ENCODE results near the gene ATP8B1.

Gene ATP8B1

DNA sequence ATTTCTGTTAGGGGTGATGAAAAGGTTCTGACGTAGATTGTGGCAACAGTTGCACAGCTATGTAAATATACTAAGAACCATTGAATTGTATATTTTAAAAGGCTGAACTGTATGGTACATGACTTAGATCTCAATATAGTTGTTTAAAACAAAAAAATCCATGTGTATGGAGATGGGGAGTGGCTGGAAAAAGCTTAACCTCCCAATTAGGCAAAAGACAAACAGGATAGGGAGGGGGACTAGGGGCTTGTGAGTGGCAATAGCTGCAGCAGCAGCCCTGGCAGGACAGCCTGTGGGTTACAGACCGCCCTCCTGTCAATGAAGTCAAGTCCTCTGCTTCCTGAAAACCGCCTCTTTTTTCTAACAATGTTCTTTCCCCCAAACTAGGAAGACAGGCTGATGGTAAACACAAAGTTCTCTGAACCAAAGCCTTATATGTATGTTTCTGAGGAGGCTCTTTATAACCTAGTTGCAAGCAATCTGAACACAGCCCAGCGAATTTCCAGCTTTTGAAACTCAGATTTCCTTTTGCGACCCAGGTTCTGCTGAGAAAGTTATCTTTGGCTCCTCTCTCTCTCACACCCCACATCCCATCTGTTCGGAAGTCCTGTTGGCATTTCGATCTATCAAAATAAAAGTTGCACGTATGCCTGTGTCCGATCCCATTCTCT lies 10.3 kb downstream of the ATP8B1 start:
- no peak for DNase-seq (ENCODE audit: low spot score)

DNA sequence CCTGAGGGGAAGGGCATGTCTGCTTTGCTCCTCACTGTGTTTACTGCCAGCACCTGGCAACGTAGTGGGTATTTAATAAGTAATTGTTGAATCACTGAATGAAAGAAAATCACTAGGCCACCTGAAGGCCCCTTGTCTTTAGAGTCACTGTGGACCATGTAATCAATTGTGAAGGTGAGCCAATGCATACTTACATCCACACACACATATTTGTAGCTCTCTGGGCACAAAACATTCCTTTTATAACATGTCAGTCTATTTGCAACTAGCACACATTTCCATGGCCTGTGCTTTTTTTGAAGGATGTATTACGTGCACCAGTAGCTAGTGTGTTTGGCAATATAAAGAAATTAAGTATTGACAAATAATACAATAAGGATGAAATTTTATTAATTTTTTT lies 11.2 kb downstream of the ATP8B1 start:
- no peak for DNase-seq (ENCODE audit: low spot score)

DNA sequence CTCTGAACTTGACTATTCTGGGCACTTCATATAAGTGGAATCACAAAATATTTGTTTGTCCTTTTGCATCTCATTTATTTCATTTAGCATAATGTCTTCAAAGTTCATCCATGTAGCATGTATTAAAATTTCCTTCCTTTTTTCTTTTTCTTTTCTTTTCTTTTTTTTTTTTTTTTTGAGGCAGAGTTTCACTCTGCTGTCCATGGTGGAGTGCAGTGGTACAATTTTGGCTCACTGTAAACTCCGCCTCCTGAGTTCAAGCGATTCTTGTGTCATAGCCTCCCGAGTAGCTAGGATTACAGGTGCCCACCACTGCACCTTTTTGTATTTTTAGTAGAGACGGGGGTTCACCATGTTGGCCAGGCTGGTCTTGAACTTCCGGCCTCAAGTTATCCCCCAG lies 11.9 kb downstream of the ATP8B1 start:
- DNase-seq (ENCODE audit: low spot score): no peak

DNA sequence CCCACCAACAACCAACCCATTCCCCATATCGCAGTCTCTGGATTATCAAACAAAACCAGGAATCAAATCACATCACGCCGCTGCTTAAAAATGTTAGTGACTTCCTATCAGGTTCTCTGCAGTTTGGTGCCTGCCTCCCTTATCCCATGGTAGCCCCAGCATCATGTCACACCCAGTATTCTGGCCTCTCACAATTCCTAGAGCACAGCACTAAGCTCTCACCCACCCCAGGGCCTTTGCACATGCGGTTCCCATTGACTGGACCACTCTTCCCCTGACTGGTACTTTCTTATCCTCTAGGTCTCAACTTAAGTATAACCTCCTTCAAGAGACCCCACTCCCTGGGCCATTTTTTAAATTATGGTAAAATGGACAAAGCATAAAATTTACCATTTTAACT lies 12.8 kb downstream of the ATP8B1 start:
- DNase-seq (ENCODE audit: low spot score): no peak

DNA sequence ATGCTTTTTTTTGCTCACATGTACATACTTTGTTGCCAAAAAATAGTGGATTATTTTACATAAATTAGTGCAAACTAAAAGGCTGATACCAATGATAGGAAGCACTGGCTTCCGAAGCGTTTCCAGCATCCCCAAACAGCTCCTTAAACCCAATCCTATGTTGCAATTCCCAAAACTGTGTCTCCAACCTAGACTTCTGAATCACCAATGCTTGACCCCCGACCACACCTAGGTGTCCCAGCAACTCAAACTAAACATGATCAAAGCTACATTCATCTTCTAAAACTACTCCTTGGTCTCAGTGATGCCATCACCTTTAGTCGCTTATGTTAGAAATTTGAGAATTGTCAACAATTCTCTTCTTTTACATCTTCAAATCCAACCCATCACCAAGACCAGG lies 13.4 kb downstream of the ATP8B1 start:
- DNase-seq (ENCODE audit: low spot score): no peak

DNA sequence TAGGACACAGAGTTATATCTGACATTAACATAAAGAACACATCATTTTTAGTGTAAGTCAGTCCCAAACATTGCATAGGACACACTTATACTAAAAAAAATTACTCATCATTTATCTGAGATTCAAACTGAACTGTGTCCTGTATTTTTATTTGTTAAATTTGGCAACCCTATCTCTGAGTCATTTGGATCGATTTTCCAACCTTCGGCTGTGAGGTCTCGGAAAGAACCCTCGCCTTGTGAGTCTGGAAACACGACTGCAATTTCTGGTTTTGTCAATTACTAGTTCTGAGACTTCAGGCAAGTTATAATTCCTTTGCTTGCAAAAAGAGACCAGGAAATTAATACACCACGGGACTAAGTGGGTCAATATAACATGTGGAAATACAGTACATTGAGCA lies 14.0 kb downstream of the ATP8B1 start:
- peak; percentile 37 for DNase-seq (ENCODE audit: low spot score)

DNA sequence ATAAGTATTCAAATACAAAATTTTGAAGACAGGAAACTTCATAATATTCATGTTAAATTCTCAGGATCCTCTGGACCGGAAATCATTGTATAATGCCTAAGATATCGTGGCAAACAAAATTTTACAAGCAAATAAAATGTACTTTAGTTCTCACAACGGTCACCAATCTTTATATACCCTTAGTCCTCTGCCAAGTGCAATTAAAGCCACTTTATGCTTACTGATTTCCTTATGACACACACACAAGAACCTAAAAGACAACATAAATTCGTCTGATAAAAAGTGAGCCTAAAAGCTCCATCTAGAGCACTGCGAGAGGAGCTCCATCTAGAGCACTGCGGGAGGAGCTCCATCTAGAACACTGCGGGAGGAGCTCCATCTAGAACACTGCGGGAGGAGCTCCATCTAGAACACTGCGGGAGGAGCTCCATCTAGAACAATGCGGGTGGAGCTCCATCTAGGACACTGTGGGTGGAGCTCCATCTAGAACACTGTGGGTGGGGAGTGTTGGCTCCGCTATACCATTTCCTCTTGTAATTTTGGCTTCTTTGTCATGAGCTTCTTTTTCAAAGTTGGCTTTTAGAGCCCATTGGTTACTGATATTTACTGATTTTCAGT lies 15.9 kb downstream of the ATP8B1 start:
- no peak for DNase-seq (ENCODE audit: low spot score)

DNA sequence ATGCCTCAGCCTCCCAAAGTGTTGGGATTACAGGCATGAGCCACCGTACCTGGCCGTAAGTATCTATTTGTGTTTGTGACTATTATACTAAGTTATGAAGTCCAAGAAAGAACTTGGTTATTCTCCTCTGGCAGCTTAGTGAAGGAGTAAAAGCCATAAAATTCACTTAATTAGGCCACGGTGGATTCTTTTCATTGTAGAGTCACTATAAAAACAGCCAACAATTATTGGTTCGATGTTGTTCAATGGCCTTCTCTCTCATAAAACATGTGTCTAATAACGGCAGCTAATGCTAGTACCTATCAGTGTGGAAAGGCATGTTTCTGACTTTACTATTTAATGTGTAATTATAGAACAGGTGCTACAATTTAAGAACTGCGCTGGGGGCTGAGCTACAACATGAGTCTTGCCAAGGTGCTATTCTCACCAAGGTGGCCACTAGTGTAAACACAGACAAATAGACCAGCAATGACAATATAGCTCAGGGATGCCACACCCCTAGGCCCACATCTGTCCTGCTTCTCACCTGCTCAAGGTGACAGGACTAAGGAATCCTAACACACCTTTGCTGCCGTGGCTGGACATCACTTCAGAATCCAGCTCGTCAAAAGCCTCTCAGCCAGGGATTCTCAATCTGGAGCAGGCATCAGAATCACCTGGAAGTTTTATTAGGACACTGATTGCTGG lies 17.2 kb downstream of the ATP8B1 start:
- no peak for DNase-seq (ENCODE audit: low spot score)

DNA sequence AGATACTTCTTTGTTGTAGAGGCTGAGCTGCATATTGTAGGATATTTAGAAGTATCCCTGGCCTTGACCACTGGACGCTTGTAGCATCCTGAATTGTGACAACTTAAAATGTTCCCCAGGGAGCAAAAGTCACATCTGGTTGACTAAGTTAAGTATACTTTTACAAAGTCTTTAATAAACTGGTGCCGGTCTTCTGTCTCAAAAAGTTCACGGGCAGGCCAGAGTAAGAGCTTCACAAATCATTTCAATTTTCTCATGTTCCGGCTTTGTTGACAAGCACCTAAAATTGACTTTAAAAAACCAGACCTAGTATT lies 18.4 kb downstream of the ATP8B1 start:
- DNase-seq (ENCODE audit: low spot score): no peak

DNA sequence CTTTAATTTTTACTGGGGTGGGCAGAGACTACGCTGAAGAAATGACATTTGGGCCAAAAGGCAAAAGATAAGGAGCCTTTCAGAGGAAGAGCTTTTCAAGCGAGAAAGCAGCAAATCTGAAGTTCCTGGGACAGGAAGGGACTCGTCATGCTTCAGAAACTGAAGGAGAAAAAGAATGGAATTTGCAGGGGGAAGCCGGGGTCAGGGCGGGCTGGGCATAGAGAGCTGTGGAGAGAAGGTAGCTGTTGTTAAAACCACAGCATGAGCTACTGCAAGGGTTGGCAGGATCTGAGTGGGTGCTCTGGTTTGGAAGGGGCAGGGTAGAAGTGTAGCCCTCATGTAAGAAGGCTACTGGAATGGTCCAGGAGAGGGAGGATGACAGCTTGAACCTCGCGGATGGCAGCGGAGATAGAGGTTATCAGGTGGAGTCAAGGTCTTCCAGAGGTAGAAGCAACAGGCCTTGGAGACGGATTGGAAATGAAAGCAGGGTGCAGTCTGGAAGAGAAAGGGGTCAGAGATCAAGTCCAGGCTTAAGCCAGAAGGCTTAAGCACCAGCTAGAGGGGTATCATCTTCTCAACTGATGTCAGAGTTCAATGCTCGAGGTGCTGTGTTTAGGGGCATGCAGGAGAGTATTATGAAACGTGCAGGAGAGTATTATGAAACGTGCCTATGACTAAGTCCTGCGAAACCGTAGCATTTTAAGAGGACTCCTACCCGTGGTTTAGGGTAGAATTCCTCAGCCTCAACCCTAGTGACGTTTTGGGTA lies 18.9 kb downstream of the ATP8B1 start:
- no peak for DNase-seq (ENCODE audit: low spot score)

DNA sequence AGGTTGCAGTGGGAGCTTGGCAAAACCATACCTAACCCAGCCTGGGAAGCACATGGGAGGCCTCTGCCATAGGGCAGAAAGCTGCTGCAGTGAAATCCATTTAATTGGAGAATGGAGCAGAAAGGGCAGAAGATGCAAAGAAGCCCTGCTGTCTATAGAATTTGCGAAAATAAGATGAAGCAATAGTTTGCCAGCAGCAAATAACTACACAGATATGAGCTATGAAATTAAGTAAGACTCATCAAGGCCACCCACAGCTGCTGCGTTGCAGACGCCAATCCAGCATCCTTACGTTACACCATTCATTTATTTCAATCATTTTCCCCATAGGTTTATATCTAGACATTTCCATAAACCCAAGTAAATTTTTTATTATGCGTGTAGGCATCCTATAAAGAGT lies 21.1 kb downstream of the ATP8B1 start:
- DNase-seq (ENCODE audit: low spot score): no peak

DNA sequence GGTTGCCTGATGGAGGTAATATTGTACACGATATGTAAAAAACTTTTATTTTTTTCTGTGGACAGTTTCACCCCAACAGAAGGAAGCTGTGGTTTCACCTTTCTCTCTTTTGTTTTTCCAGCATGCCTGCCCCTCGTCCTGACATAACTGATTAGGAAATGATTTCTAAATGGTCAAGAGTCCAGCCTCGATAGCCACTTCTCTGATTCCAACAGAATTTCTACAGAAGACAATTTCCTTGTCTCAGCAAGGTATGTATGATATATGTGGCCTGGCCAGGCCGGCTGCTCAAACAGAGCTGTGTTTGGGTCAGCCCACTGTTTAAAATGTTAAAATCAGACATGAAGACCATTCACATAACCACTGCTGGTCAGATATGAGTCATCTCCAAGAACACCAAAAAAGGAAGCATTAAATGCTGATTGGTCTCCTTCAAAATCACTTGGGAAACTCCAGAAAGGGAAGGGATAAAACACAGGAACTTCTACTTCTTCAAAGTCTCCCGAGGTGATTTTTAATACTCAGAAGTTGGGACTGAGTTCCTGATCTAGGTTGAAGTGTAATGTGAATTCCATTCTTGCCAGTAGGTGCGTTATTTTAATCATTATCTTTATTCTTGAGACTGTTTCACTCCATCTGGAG lies 22.3 kb downstream of the ATP8B1 start:
- peak; percentile 44 for DNase-seq (ENCODE audit: low spot score)

DNA sequence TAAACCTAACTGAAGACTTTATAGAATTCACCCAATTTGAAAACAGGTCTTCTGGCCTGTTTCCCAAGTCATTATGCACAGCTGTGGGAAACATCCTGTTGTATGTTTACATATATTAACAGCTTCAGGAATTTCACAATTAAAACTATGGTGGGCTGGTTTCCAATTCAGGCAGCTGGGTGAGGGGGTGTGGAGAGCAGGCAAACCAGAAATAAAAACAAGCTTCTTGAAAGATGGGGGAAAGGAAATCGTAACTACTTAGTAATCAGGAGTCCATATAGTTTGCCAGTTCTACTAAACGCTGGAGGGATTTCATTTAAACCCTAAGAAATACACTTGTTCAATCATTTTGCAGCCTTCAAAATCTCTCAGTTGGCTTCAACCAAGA lies 22.8 kb downstream of the ATP8B1 start:
- DNase-seq (ENCODE audit: low spot score): no peak

DNA sequence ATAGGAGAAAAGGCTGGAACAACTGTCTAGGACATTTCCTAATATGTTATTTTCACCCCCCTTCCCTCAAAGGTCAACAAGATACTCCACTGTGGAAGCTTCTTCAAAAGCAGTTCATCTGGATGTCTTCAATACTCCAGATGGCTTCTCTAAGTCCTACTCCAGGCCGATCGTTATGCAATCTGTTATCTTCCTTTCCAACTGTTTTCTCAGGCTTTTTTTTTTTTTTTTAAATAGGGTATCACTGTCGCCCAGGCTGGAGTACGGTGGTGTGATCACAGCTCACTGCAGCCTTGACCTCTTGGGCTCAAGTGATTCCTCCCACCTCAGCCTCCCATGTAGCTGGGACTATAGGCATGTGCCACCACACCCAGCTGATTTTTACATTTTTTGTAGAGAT lies 26.3 kb downstream of the ATP8B1 start:
- DNase-seq (ENCODE audit: low spot score): no peak

DNA sequence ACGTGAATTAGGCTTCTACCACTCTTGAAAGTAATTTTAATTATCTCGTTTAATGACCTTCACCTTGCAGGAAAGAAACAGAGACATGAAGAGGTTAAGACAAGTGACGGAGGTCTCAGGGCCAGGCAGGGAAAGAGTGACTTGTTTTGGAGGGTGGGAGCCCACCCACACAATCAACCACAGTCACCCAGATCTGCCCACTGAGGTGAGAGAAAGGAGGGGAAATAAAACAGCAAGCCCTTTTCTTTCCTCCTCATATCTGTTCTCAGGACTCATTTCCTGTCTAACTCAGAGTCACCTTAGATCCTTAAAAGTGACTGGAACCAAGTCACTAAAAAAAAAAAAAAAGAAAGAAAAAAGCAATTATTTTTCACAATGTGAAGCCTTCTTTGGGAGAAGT lies 26.8 kb downstream of the ATP8B1 start:
- DNase-seq (ENCODE audit: low spot score): no peak

DNA sequence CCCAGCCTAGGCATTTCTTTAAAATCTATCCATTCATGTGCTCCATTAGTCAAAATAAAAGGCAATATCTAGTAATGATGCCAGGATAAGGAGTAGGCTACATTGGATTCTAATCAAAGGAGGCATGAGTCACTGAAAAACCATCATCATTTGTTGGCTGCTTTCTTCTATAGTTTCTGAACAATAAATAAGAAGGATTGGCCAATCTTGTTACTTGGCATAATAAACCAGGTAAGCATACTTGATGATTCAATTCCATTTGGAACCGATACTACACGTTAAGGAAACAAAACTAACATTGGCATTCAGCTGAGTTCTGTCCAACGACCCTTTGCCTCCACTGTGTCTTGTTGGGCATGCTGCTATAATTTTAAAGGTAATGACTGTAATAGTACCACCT lies 27.2 kb downstream of the ATP8B1 start:
- DNase-seq (ENCODE audit: low spot score): no peak

DNA sequence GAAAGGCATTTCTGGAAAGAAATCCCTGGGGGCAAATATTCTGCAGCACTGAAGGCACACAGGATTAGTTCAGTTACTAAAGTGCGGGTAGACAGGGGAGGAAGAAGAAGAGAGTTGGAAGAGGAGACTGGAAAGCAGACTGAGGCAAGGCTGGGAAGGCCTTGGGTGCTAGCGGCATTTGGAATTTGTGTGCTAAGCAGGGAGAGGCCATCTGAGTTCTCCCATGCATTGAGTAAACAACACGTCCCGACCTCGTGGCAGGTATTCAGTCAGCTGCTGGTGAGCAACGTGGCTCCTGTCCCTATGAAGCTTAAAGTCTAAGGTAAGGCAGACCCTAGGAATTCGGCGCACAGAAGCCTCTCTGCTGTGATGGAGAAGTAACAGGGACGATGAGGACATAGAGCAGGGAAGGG lies 30.7 kb downstream of the ATP8B1 start:
- DNase-seq (ENCODE audit: low spot score): no peak

DNA sequence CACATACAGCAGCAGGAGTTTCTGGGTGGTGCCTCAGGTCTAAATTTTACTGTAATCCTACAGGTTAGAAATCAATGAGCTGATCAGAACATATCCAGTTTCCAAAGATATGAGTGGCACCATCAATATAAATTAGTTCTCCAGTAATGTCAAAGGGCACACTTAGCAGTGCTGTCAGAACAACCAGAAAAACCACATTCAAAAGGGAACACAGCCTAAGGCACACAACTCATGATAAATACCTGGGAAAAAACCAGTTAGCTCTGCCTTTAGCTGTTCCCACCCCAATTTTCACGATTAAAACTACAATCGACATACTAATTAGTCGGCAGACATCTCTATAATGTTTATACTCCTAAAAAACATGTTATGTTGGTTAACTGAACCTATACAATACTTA lies 31.5 kb downstream of the ATP8B1 start:
- no peak for DNase-seq (ENCODE audit: low spot score)

DNA sequence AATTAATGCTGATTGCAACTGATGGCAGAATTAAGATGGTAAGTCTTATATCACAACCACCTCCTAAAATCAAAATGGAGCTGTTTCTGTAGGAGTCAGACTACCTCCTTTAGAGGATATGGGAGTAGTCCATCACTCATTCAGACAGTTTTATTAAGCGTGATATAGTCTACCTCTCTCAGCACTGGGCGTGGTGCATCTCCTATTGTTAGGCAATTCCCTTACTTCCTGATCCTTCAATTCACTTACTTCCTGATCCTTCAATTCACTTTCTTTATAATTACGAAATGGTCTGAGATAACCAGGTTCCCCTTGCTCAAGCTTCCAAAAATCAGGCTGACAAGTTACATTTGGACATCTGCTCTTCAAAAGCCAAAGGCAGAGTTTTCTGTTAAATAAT lies 31.9 kb downstream of the ATP8B1 start:
- no peak for DNase-seq (ENCODE audit: low spot score)

DNA sequence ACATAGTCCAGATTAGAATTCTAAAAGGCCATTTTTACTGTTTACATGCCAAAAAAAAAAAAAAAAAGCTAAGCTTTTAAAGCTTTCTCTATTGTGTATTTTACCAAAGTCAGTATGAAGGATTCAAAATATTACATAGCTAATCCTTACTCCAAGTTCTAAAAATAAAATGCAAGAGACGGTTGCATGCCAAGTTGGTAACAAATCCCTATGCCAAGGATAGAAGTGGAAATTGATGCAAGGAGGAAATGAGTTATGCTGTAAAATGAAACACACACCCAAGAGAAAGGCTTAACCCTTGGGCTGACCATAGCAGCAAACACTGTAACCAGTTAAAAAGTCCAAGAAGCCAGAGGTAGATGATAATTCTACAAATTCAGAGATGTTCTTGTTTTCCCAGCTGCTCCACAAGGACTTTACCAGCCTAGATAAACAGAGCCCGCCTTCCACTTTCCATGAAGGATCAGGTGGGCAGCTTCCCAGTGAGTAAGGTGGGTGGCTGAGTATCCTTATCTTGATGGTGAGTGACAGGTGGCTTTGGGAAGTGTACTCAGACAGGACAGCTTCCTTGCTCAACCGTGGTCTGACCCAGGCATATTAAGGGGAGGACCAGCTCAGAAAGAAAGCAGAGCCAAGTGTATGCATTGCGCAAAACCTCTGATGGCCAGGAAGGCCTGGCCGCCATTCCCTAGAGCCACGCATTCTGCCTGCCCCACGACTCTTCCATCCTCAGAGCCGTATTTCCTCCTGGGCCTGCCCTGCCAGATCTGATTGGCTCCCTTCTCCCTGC lies 34.4 kb downstream of the ATP8B1 start:
- no peak for DNase-seq (ENCODE audit: low spot score)

DNA sequence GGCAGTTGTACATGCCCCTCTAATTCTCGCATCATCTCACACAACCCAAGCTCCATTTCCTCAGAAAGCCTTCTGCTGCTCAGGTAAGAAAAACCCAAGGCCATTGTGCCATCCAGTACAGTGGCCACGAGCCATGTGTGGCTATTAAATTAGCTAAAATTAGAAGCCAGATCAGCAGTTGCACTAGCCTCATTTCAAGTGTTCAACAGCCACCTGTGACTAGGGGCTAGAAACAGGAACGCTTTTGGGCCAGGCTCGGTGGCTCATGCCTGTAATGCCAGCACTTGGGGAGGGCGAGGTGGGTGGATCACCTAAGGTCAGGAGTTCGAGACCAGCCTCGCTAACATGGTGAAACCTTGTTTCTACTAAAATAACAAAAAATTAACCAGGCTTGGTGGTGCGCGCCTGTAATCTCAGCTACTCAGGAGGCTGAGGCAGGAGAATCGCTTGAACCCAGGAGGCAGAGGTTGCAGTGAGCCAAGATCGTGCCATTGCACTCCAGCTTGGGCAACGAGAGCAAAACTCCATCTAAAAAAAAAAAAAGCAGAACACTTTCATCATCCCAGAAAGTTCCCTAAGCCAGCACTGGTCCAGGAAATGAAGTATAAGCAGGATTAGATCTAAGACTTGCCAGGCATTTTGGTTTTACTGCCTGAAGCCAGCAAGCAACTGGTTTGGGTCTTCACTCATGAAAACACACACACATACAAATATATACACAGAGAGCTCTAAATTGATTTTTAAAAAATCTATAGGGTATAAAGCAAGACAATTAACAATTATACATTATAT lies 35.7 kb downstream of the ATP8B1 start:
- DNase-seq (ENCODE audit: low spot score): no peak

All from AG08396 (cell line).